Measurements from ENCODE around the gene IL16.

Gene IL16

GRCh38 chr15:81312790-81313543 is 116.3 kb downstream of the IL16 start:
- H3K9ac ChIP-seq (ENCODE audit: low read depth, low read length) = peak overlapping the region; percentile 36
- peaks cover 12% of the 10 kb centered on the region for H3K36me3 ChIP-seq (ENCODE audit: insufficient read depth, low read length)
- peak overlapping the region; percentile 6 for H3K4me3 ChIP-seq (ENCODE audit: low read length)
- no peaks in the 10 kb centered on the region for H3K27me3 ChIP-seq (ENCODE audit: control insufficient read depth, insufficient read depth, low read length)
- H3K4me2 ChIP-seq (ENCODE audit: low read length) = peak overlapping the region; percentile 55
- H3K9me3 ChIP-seq (replicated peaks; ENCODE audit: low read length) = no peaks in the 10 kb centered on the region
- H3K4me1 ChIP-seq (ENCODE audit: control insufficient read depth, insufficient read depth, low read length) = peaks cover 42% of the 10 kb centered on the region

GRCh38 chr15:81313686-81314085 is 117.0 kb downstream of the IL16 start:
- Histone ChIP-seq H3K4me2 (ENCODE audit: low read length) (peak overlapping the region; percentile 55), H3K4me3 (ENCODE audit: low read length) (no peak overlapping the region), H3K9me3 (replicated peaks; ENCODE audit: low read length) (no peaks in the 10 kb centered on the region), H3K9ac (ENCODE audit: low read depth, low read length) (no peak overlapping the region), H3K27me3 (ENCODE audit: control insufficient read depth, insufficient read depth, low read length) (no peaks in the 10 kb centered on the region), H3K4me1 (ENCODE audit: control insufficient read depth, insufficient read depth, low read length) (peaks cover 35% of the 10 kb centered on the region), H3K36me3 (ENCODE audit: insufficient read depth, low read length) (peaks cover 14% of the 10 kb centered on the region)

- Histone ChIP-seq H3K4me1 (ENCODE audit: control insufficient read depth, insufficient read depth, low read length) (peaks cover 30% of the 10 kb centered on the region), H3K27me3 (ENCODE audit: control insufficient read depth, insufficient read depth, low read length) (no peaks in the 10 kb centered on the region), H3K9ac (ENCODE audit: low read depth, low read length) (no peak overlapping the region), H3K4me3 (ENCODE audit: low read length) (no peak overlapping the region), H3K36me3 (ENCODE audit: insufficient read depth, low read length) (peaks cover 19% of the 10 kb centered on the region), H3K9me3 (replicated peaks; ENCODE audit: low read length) (no peaks in the 10 kb centered on the region), H3K4me2 (ENCODE audit: low read length) (no peak overlapping the region)
Measured at GRCh38 chr15:81314378-81314777, 117.7 kb downstream of the IL16 start.

GRCh38 chr15:81315452-81316175 is 118.9 kb downstream of the IL16 start:
- H3K9ac ChIP-seq (ENCODE audit: low read depth, low read length) = no peak overlapping the region
- H3K27me3 ChIP-seq (ENCODE audit: control insufficient read depth, insufficient read depth, low read length) = no peaks in the 10 kb centered on the region
- peaks cover 30% of the 10 kb centered on the region for H3K4me1 ChIP-seq (ENCODE audit: control insufficient read depth, insufficient read depth, low read length)
- H3K4me2 ChIP-seq (ENCODE audit: low read length) = no peak overlapping the region
- H3K36me3 ChIP-seq (ENCODE audit: insufficient read depth, low read length) = peaks cover 24% of the 10 kb centered on the region
- no peaks in the 10 kb centered on the region for H3K9me3 ChIP-seq (replicated peaks; ENCODE audit: low read length)
- H3K4me3 ChIP-seq (ENCODE audit: low read length) = no peak overlapping the region

GRCh38 chr15:81316267-81316666 is 119.6 kb downstream of the IL16 start:
- Histone ChIP-seq H3K36me3 (ENCODE audit: insufficient read depth, low read length) (peaks cover 24% of the 10 kb centered on the region), H3K4me3 (ENCODE audit: low read length) (no peak overlapping the region), H3K4me2 (ENCODE audit: low read length) (no peak overlapping the region), H3K9ac (ENCODE audit: low read depth, low read length) (no peak overlapping the region), H3K9me3 (replicated peaks; ENCODE audit: low read length) (no peaks in the 10 kb centered on the region), H3K4me1 (ENCODE audit: control insufficient read depth, insufficient read depth, low read length) (peaks cover 24% of the 10 kb centered on the region), H3K27me3 (ENCODE audit: control insufficient read depth, insufficient read depth, low read length) (no peaks in the 10 kb centered on the region)

GRCh38 chr15:81317642-81318017 is 121.0 kb downstream of the IL16 start:
- H3K27me3 ChIP-seq (ENCODE audit: control insufficient read depth, insufficient read depth, low read length) = no peaks in the 10 kb centered on the region
- no peak overlapping the region for H3K9ac ChIP-seq (ENCODE audit: low read depth, low read length)
- no peaks in the 10 kb centered on the region for H3K9me3 ChIP-seq (replicated peaks; ENCODE audit: low read length)
- no peak overlapping the region for H3K4me3 ChIP-seq (ENCODE audit: low read length)
- peaks cover 24% of the 10 kb centered on the region for H3K36me3 ChIP-seq (ENCODE audit: insufficient read depth, low read length)
- H3K4me2 ChIP-seq (ENCODE audit: low read length) = no peak overlapping the region
- peaks cover 16% of the 10 kb centered on the region for H3K4me1 ChIP-seq (ENCODE audit: control insufficient read depth, insufficient read depth, low read length)

GRCh38 chr15:81321667-81322066 is 125.0 kb downstream of the IL16 start:
- H3K4me1 ChIP-seq (ENCODE audit: control insufficient read depth, insufficient read depth, low read length) = peaks cover 27% of the 10 kb centered on the region
- H3K4me3 ChIP-seq (ENCODE audit: low read length) = no peak overlapping the region
- H3K27me3 ChIP-seq (ENCODE audit: control insufficient read depth, insufficient read depth, low read length) = no peaks in the 10 kb centered on the region
- no peak overlapping the region for H3K9ac ChIP-seq (ENCODE audit: low read depth, low read length)
- H3K4me2 ChIP-seq (ENCODE audit: low read length) = no peak overlapping the region
- no peaks in the 10 kb centered on the region for H3K9me3 ChIP-seq (replicated peaks; ENCODE audit: low read length)
- peaks cover 20% of the 10 kb centered on the region for H3K36me3 ChIP-seq (ENCODE audit: insufficient read depth, low read length)

GRCh38 chr15:81322676-81323253 is 126.1 kb downstream of the IL16 start:
- H3K36me3 ChIP-seq (ENCODE audit: insufficient read depth, low read length) = peaks cover 14% of the 10 kb centered on the region

GRCh38 chr15:81323559-81323943 is 126.9 kb downstream of the IL16 start:
- Histone ChIP-seq H3K4me1 (ENCODE audit: control insufficient read depth, insufficient read depth, low read length) (peaks cover 41% of the 10 kb centered on the region), H3K4me3 (ENCODE audit: low read length) (peak overlapping the region; percentile 92), H3K9ac (ENCODE audit: low read depth, low read length) (peak overlapping the region; percentile 87), H3K27me3 (ENCODE audit: control insufficient read depth, insufficient read depth, low read length) (no peaks in the 10 kb centered on the region), H3K36me3 (ENCODE audit: insufficient read depth, low read length) (peaks cover 12% of the 10 kb centered on the region), H3K4me2 (ENCODE audit: low read length) (peak overlapping the region; percentile 97), H3K9me3 (replicated peaks; ENCODE audit: low read length) (no peaks in the 10 kb centered on the region)

More at GRCh38 chr15:81322676-81323253, 126.1 kb downstream of the IL16 start:
- no peaks in the 10 kb centered on the region for H3K27me3 ChIP-seq (ENCODE audit: control insufficient read depth, insufficient read depth, low read length)
- no peaks in the 10 kb centered on the region for H3K9me3 ChIP-seq (replicated peaks; ENCODE audit: low read length)
- H3K4me3 ChIP-seq (ENCODE audit: low read length) = peak overlapping the region; percentile 92
- no peak overlapping the region for H3K9ac ChIP-seq (ENCODE audit: low read depth, low read length)
- H3K4me1 ChIP-seq (ENCODE audit: control insufficient read depth, insufficient read depth, low read length) = peaks cover 37% of the 10 kb centered on the region
- H3K4me2 ChIP-seq (ENCODE audit: low read length) = peak overlapping the region; percentile 97

GRCh38 chr15:81323944-81324881 is 127.5 kb downstream of the IL16 start, which contains the start of gene STARD5:
Gene STARD5 (minus strand): TSS chr15:81324141. CDS start chr15:81324099, 42 bp downstream.
- H3K9me3 ChIP-seq (replicated peaks; ENCODE audit: low read length) = no peaks in the 10 kb centered on the region
- peaks cover 41% of the 10 kb centered on the region for H3K4me1 ChIP-seq (ENCODE audit: control insufficient read depth, insufficient read depth, low read length)
- H3K27me3 ChIP-seq (ENCODE audit: control insufficient read depth, insufficient read depth, low read length) = no peaks in the 10 kb centered on the region
- peak within 1 kb of the TSS; percentile 97 for H3K4me2 ChIP-seq (ENCODE audit: low read length)
- peaks cover 7% of the 10 kb centered on the region for H3K36me3 ChIP-seq (ENCODE audit: insufficient read depth, low read length)
- peak within 1 kb of the TSS; percentile 92 for H3K4me3 ChIP-seq (ENCODE audit: low read length)
- peak within 1 kb of the TSS; percentile 87 for H3K9ac ChIP-seq (ENCODE audit: low read depth, low read length)
